Measurements from ENCODE around the gene IMPA2. TPM values are rescaled to one million over a fixed set of nuclear protein-coding genes. Genes with fewer than 3 reads are reported as not detected.

Gene IMPA2
- total RNA-seq, 2 experiments from 2014 or later, result 1.7 to 2.5 TPM

- CTCF ChIA-PET, result no interaction called here
- Mint-ChIP-seq H3K27ac (no peak overlapping the region), H3K4me1 (ENCODE audit: low read depth) (no peaks in the 10 kb centered on the region), H3K4me3 (no peak overlapping the region), H3K9me3 (no peaks in the 10 kb centered on the region), H3K27me3 (peaks cover 25% of the 10 kb centered on the region), H3K36me3 (ENCODE audit: low read depth) (no peaks in the 10 kb centered on the region)
- no peaks in the 10 kb centered on the region for H3K36me3 ChIP-seq (ENCODE audit: insufficient read depth, low read length)
- H3K9me3 ChIP-seq (ENCODE audit: control insufficient read depth in 1 of 2, insufficient read depth in 1 of 2, low read length in 2 of 2), result no peaks in the 10 kb centered on the region
- no peak overlapping the region for H3K27ac ChIP-seq (ENCODE audit: low read depth in 1 of 2, low read length in 2 of 2)
- POLR2A ChIA-PET, result no interaction called here
- no peaks in the 10 kb centered on the region for H3K4me1 ChIP-seq (ENCODE audit: insufficient read depth, low read length)
- ATAC-seq (ENCODE audit: poor library complexity) (no peak), DNase-seq (no peak)
- H3K27me3 ChIP-seq (ENCODE audit: control insufficient read depth in 1 of 2, insufficient read depth in 2 of 2, low read length in 2 of 2), result no peaks in the 10 kb centered on the region
- TF ChIP-seq CTCF (IDR thresholded peaks at IDR 0.05), result no peak
- H3K4me3 ChIP-seq (ENCODE audit: low read length), result no peak overlapping the region
- intact Hi-C loops (cut with DNase I, micrococcal nuclease), result no loop called here
Measured at GRCh38 chr18:12046046-12046750, 64.9 kb downstream of the IMPA2 start.

GRCh38 chr18:12046751-12047335 lies 65.5 kb downstream of the IMPA2 start:
- H3K36me3 ChIP-seq (ENCODE audit: insufficient read depth, low read length), result no peaks in the 10 kb centered on the region
- Mint-ChIP-seq H3K9me3 (no peaks in the 10 kb centered on the region), H3K4me3 (no peak overlapping the region), H3K27ac (no peak overlapping the region), H3K4me1 (ENCODE audit: low read depth) (no peaks in the 10 kb centered on the region), H3K36me3 (ENCODE audit: low read depth) (no peaks in the 10 kb centered on the region), H3K27me3 (peaks cover 21% of the 10 kb centered on the region)
- no peak overlapping the region for H3K4me3 ChIP-seq (ENCODE audit: low read length)
- no peak for TF ChIP-seq CTCF (IDR thresholded peaks at IDR 0.05)
- no peaks in the 10 kb centered on the region for H3K27me3 ChIP-seq (ENCODE audit: control insufficient read depth in 1 of 2, insufficient read depth in 2 of 2, low read length in 2 of 2)
- H3K27ac ChIP-seq (ENCODE audit: low read depth in 1 of 2, low read length in 2 of 2), result no peak overlapping the region
- H3K9me3 ChIP-seq (ENCODE audit: control insufficient read depth in 1 of 2, insufficient read depth in 1 of 2, low read length in 2 of 2), result no peaks in the 10 kb centered on the region
- DNase-seq, result no peak
- no peak for ATAC-seq (ENCODE audit: poor library complexity)
- intact Hi-C loops (cut with DNase I, micrococcal nuclease), result no loop called here
- CTCF ChIA-PET, result no interaction called here
- no peaks in the 10 kb centered on the region for H3K4me1 ChIP-seq (ENCODE audit: insufficient read depth, low read length)
- POLR2A ChIA-PET, result no interaction called here

- Histone ChIP-seq H3K36me3 (ENCODE audit: insufficient read depth, low read length) (no peaks in the 10 kb centered on the region), H3K4me1 (ENCODE audit: insufficient read depth, low read length) (no peaks in the 10 kb centered on the region), H3K27me3 (ENCODE audit: control insufficient read depth in 1 of 2, insufficient read depth in 2 of 2, low read length in 2 of 2) (no peaks in the 10 kb centered on the region), H3K9me3 (ENCODE audit: control insufficient read depth in 1 of 2, insufficient read depth in 1 of 2, low read length in 2 of 2) (no peaks in the 10 kb centered on the region), H3K4me3 (ENCODE audit: low read length) (no peak overlapping the region), H3K27ac (ENCODE audit: low read depth in 1 of 2, low read length in 2 of 2) (no peak overlapping the region)
- ChIA-PET CTCF (no interaction called here), POLR2A (no interaction called here)
- DNase-seq, result no peak
- no peaks in the 10 kb centered on the region for H3K9me3 Mint-ChIP-seq
- H3K27me3 Mint-ChIP-seq, result peaks cover 21% of the 10 kb centered on the region
- no peak overlapping the region for H3K27ac Mint-ChIP-seq
- no peaks in the 10 kb centered on the region for H3K4me1 Mint-ChIP-seq (ENCODE audit: low read depth)
- ATAC-seq (ENCODE audit: poor library complexity), result no peak
- intact Hi-C loops (cut with DNase I, micrococcal nuclease), result no loop called here
- no peaks in the 10 kb centered on the region for H3K36me3 Mint-ChIP-seq (ENCODE audit: low read depth)
- no peak overlapping the region for H3K4me3 Mint-ChIP-seq
- TF ChIP-seq CTCF (IDR thresholded peaks at IDR 0.05), result no peak
Measured at GRCh38 chr18:12048010-12048826, 66.9 kb downstream of the IMPA2 start.
